Measurements from ENCODE around the gene ATP5IF1. TPM values are rescaled to one million over a fixed set of nuclear protein-coding genes. Genes with fewer than 3 reads are reported as not detected.

Gene ATP5IF1
- total and polyA plus RNA-seq, 2 donors (not counting 1 experiment from before 2014, with no cell fraction given): 88.1 to 128 TPM

Other genes starting within 250 kb of the ATP5IF1 start
- gene EYA3, start 147.5 kb upstream of the ATP5IF1 start, total RNA-seq: 31.3 and 31.7 TPM in 2 replicates
- gene EYA3, start 147.5 kb upstream of the ATP5IF1 start, polyA plus RNA-seq: 13.4 and 14.1 TPM in 2 replicates
- gene PTAFR, start 59.4 kb upstream of the ATP5IF1 start, total RNA-seq: 4.7 and 5.9 TPM in 2 replicates
- gene PTAFR, start 59.4 kb upstream of the ATP5IF1 start, polyA plus RNA-seq: 1.7 and 6.2 TPM in 2 replicates
- 74.6 and 79.0 TPM in 2 replicates for gene DNAJC8, start 3.1 kb upstream of the ATP5IF1 start, total RNA-seq
- 26.3 and 34.8 TPM in 2 replicates for gene DNAJC8, start 3.1 kb upstream of the ATP5IF1 start, polyA plus RNA-seq
- gene SESN2, start 23.4 kb downstream of the ATP5IF1 start, total RNA-seq: 4.5 and 4.8 TPM in 2 replicates
- 5.4 and 9.0 TPM in 2 replicates for gene SESN2, start 23.4 kb downstream of the ATP5IF1 start, polyA plus RNA-seq
- 21.0 and 21.7 TPM in 2 replicates for gene MED18, start 92.9 kb downstream of the ATP5IF1 start, total RNA-seq
- gene MED18, start 92.9 kb downstream of the ATP5IF1 start, polyA plus RNA-seq: 5.4 and 8.7 TPM in 2 replicates
- gene PHACTR4, start 133.6 kb downstream of the ATP5IF1 start, total RNA-seq: 41.6 and 42.7 TPM in 2 replicates
- 9.8 and 11.9 TPM in 2 replicates for gene PHACTR4, start 133.6 kb downstream of the ATP5IF1 start, polyA plus RNA-seq